MM.1S (cell line): Measurements from ENCODE around the gene NCOA1.

ENCODE experiments used
- CTCF ChIP-seq: fragments of 300-600 bp; sonication (generic); IDR thresholded peaks from 2 replicates; pipeline ENCODE4 v1.5.1; 2016; ENCODE audit warnings: antibody characterized with exemption, low read length, mixed read lengths
- EZH2 ChIP-seq: fragments of 300-600 bp; sonication (generic); optimal IDR thresholded peaks from 2 replicates; pipeline ENCODE3; 2017; ENCODE audit warnings: low read depth, mild to moderate bottlenecking, antibody characterized with exemption, low read length, mixed read lengths

DNA sequence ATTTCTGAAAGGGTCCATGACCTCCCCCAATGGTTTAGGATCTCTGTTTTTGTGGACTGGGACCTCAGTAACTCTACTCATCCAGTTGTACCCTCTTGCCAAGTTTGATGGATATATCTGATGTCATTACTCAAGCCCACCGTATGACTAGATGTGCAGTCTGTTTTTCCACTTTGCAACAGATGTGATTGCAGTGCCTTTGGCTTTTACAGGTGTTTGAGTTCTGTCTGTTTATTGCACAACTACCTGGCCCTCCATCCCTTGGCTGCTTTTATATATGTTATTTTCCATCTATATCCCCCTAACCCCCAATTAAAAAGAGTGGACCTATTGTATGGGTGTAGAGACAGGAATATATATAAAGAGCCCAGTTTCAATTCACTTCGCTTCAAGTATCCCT lies 10.8 kb downstream of the NCOA1 start:
- TF ChIP-seq CTCF (no peak), EZH2 (no peak)
